Esophagus muscularis mucosa (tissue), 3 donors: ENCODE results near the gene UBR3.

ENCODE experiments used
- POLR2A ChIP-seq: fragments of 450-650 bp; IDR thresholded peaks from one replicate; pipeline ENCODE4 v1.6.1; 2017; ENCODE audit warnings: antibody characterized with exemption, moderate library complexity, mild to moderate bottlenecking, low read depth
- TF ChIP-seq, protein P1 (sequence below), 3 experiments: fragments of 200-600 bp in 2 of 3; fragments of 450-650 bp in 1 of 3; sonication (generic) in 2 of 3; IDR thresholded peaks; one replicate each; pipeline ENCODE4 v1.5.1; 2017 to 2019; ENCODE audit warnings: antibody characterized with exemption in 3 of 3, mild to moderate bottlenecking in 2 of 3, moderate library complexity in 1 of 3

DNA sequence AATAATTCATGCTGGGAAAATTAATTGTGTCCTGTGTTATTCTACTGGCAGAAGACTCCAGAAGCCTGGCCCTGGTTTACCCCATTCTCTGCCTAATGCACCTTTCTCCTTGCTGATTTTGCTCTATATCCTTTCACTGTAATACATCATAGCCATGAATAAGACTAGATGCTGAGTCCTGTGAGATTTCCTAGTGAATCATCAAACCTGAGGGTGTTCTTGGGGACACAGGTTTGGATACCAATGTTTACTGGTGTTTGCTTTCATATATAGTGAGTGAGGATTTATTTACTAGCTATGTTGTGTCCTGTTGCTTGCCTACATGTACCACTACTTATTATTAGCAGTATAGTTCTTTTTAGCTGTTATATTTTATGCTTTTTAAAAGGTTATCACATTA, 9.0 kb upstream of the UBR3 start:
- TF ChIP-seq, protein P1, sequence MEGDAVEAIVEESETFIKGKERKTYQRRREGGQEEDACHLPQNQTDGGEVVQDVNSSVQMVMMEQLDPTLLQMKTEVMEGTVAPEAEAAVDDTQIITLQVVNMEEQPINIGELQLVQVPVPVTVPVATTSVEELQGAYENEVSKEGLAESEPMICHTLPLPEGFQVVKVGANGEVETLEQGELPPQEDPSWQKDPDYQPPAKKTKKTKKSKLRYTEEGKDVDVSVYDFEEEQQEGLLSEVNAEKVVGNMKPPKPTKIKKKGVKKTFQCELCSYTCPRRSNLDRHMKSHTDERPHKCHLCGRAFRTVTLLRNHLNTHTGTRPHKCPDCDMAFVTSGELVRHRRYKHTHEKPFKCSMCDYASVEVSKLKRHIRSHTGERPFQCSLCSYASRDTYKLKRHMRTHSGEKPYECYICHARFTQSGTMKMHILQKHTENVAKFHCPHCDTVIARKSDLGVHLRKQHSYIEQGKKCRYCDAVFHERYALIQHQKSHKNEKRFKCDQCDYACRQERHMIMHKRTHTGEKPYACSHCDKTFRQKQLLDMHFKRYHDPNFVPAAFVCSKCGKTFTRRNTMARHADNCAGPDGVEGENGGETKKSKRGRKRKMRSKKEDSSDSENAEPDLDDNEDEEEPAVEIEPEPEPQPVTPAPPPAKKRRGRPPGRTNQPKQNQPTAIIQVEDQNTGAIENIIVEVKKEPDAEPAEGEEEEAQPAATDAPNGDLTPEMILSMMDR (IDR thresholded peaks at IDR 0.05): no peak
- TF ChIP-seq POLR2A: no peak
